MM.1S (cell line): Measurements from ENCODE around the gene SLC22A17.
"Not testable (repeated sequence)": the region's sequence is repeated elsewhere in the genome, so short reads cannot be mapped to it uniquely, and the experiment has no call there.

Experiments
- DNase-seq: peaks from one replicate; pipeline ENCODE4 v3.0.0-alpha.2; 2015
- H2AFZ ChIP-seq: fragments of 300-600 bp; sonication (generic); 2 replicates; pipeline ENCODE4 v1.6.0; 2016; ENCODE audit warnings: antibody characterized with exemption, low read length
- H3F3A ChIP-seq: fragments of 300-600 bp; sonication (generic); 2 replicates; pipeline ENCODE4 v1.6.1; 2016; ENCODE audit warnings: mild to moderate bottlenecking, antibody characterized with exemption, low read length, moderate library complexity, mixed read lengths; ENCODE audit not compliant: insufficient read depth
- H3K27ac ChIP-seq: fragments of 300-600 bp; sonication (generic); 2 replicates; pipeline ENCODE4 v1.5.1; 2016; ENCODE audit warnings: mild to moderate bottlenecking, low read length
- H3K27me3 ChIP-seq: fragments of 300-600 bp; sonication (generic); replicated peaks from 2 replicates; pipeline ENCODE4 v1.6.0; 2016; ENCODE audit warnings: low read length; ENCODE audit not compliant: insufficient read depth
- H3K36me3 ChIP-seq: fragments of 300-600 bp; sonication (generic); replicated peaks from 2 replicates; pipeline ENCODE4 v1.6.1; 2016; ENCODE audit warnings: mild to moderate bottlenecking, low read length, mixed read lengths; ENCODE audit not compliant: insufficient read depth
- H3K4me1 ChIP-seq: fragments of 300-600 bp; sonication (generic); 2 replicates; pipeline ENCODE4 v1.6.1; 2016; ENCODE audit warnings: low read length, mixed read lengths
- H3K4me2 ChIP-seq: fragments of 300-600 bp; sonication (generic); 2 replicates; pipeline ENCODE4 v1.6.0; 2016; ENCODE audit warnings: low read depth, low read length
- H3K4me3 ChIP-seq: fragments of 300-600 bp; sonication (generic); 2 replicates; pipeline ENCODE4 v1.5.1; 2016; ENCODE audit warnings: low read length, mixed read lengths
- H3K79me2 ChIP-seq: fragments of 300-600 bp; sonication (generic); 2 replicates; pipeline ENCODE4 v1.6.1; 2016; ENCODE audit warnings: mixed run types, low read length, mixed read lengths
- H3K9ac ChIP-seq: fragments of 300-600 bp; sonication (generic); 2 replicates; pipeline ENCODE4 v1.6.1; 2016; ENCODE audit warnings: low read length, mixed read lengths
- H3K9me2 ChIP-seq: fragments of 300-600 bp; sonication (generic); replicated peaks from 2 replicates; pipeline ENCODE4 v1.6.1; 2016; ENCODE audit warnings: mild to moderate bottlenecking, low read length, mixed read lengths; ENCODE audit not compliant: insufficient read depth
- H3K9me3 ChIP-seq: fragments of 300-600 bp; sonication (generic); replicated peaks from 2 replicates; pipeline ENCODE4 v1.6.1; 2016; ENCODE audit warnings: mild to moderate bottlenecking, low read length, mixed read lengths; ENCODE audit not compliant: insufficient read depth
- H4K20me1 ChIP-seq: fragments of 300-600 bp; sonication (generic); 2 replicates; pipeline ENCODE4 v1.6.1; 2016; ENCODE audit warnings: mild to moderate bottlenecking, low read length, moderate library complexity, mixed read lengths; ENCODE audit not compliant: insufficient read depth
- EZH2 ChIP-seq: fragments of 300-600 bp; sonication (generic); optimal IDR thresholded peaks from 2 replicates; pipeline ENCODE3; 2017; ENCODE audit warnings: low read depth, mild to moderate bottlenecking, antibody characterized with exemption, low read length, mixed read lengths
- EZH2phosphoT487 ChIP-seq: fragments of 300-600 bp; sonication (generic); IDR thresholded peaks from 2 replicates; pipeline ENCODE4 v1.6.1; 2018; ENCODE audit warnings: antibody characterized with exemption, low read length
- TF ChIP-seq, protein P1 (sequence below): fragments of 300-600 bp; sonication (generic); IDR thresholded peaks from 2 replicates; pipeline ENCODE4 v1.5.1; 2016; ENCODE audit warnings: antibody characterized with exemption, low read length, mixed read lengths

Gene SLC22A17

DNA sequence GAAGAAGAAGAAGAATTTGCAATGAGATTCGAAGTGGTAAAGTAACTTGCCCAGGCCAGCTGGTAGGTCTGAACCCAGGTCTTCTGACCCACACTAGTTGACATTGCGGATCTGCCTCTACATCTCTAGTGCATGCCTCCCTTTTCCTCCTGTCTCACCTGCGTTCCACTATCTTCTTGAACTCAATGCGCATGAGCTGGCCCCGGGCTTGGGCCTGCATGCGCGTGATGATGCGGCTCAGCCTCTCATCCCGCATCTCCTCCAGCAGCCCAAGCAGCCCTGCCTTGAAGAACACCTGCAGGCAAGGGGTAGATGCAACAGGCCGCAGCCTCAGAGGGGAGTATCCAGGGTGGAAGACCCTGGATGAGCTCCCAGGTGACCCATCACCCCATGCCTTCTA is 43.4 kb upstream of the SLC22A17 start:
- H3F3A ChIP-seq = no peaks in the 10 kb centered on the region
- no peaks in the 10 kb centered on the region for H4K20me1 ChIP-seq
- no peak overlapping the region for H3K27ac ChIP-seq
- H3K9me2 ChIP-seq = no peaks in the 10 kb centered on the region
- peaks cover 12% of the 10 kb centered on the region for H3K27me3 ChIP-seq
- no peak overlapping the region for H3K4me3 ChIP-seq
- no peaks in the 10 kb centered on the region for H3K79me2 ChIP-seq
- no peak for TF ChIP-seq EZH2
- TF ChIP-seq, protein P1, sequence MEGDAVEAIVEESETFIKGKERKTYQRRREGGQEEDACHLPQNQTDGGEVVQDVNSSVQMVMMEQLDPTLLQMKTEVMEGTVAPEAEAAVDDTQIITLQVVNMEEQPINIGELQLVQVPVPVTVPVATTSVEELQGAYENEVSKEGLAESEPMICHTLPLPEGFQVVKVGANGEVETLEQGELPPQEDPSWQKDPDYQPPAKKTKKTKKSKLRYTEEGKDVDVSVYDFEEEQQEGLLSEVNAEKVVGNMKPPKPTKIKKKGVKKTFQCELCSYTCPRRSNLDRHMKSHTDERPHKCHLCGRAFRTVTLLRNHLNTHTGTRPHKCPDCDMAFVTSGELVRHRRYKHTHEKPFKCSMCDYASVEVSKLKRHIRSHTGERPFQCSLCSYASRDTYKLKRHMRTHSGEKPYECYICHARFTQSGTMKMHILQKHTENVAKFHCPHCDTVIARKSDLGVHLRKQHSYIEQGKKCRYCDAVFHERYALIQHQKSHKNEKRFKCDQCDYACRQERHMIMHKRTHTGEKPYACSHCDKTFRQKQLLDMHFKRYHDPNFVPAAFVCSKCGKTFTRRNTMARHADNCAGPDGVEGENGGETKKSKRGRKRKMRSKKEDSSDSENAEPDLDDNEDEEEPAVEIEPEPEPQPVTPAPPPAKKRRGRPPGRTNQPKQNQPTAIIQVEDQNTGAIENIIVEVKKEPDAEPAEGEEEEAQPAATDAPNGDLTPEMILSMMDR = no peak
- TF ChIP-seq EZH2phosphoT487 = no peak
- no peak overlapping the region for H3K4me2 ChIP-seq
- H3K9ac ChIP-seq = no peak overlapping the region
- H3K4me1 ChIP-seq = no peaks in the 10 kb centered on the region
- no peak overlapping the region for H2AFZ ChIP-seq
- DNase-seq = no peak
- no peaks in the 10 kb centered on the region for H3K36me3 ChIP-seq
- no peaks in the 10 kb centered on the region for H3K9me3 ChIP-seq

DNA sequence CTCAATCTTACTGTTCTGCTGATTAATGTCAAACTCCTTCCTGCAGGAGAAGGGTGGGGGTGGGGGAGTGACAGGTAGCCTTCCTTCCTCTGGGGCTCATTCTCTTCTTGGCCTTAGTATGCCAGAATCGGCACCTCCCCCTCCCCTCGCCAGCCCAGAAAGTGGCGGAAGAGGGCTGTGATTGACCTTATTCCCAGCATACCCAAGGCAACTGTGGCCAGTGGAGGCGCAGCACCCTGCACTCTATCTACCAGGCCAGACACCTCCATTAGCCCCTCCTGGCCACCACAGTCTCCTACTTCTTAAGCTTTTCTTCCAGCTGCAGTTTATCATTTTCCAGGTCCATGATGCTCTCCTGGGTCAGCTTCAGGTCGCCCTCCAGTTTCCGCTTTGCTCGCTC is 39.9 kb upstream of the SLC22A17 start:
- Histone ChIP-seq H3K27ac (no peak overlapping the region), H3K4me1 (no peaks in the 10 kb centered on the region), H3K4me3 (no peak overlapping the region), H3K9me3 (no peaks in the 10 kb centered on the region), H2AFZ (no peak overlapping the region), H4K20me1 (no peaks in the 10 kb centered on the region), H3K9ac (no peak overlapping the region), H3K79me2 (no peaks in the 10 kb centered on the region), H3K36me3 (no peaks in the 10 kb centered on the region), H3K4me2 (no peak overlapping the region), H3K9me2 (no peaks in the 10 kb centered on the region), H3F3A (no peaks in the 10 kb centered on the region), H3K27me3 (peaks cover 23% of the 10 kb centered on the region)
- TF ChIP-seq, protein P1 = no peak
- TF ChIP-seq EZH2phosphoT487 = no peak
- no peak for TF ChIP-seq EZH2
- no peak for DNase-seq

DNA sequence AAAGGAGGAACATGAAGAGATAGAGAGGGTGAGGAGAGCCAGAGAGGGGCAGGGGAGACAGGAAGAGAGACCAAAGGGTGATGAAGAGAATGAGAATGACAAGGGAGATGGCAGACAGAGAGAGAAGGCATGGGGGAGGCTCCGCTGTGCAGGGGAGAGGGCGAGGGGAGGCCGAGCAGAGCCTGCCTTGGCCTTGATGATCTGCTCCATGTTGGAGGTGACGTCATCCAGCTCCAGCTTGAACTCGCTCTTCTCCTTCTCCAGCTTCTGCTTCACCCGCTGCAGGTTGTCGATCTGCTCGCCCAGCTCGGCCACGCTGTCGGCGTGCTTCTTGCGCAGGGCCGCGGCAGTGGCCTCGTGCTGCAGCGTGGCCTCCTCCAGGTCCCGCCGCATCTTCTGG is 37.2 kb upstream of the SLC22A17 start:
- not testable (repeated sequence) for H4K20me1 ChIP-seq, H3K9ac ChIP-seq, H3K4me3 ChIP-seq, H3K9me2 ChIP-seq, H3K79me2 ChIP-seq, H3F3A ChIP-seq, H3K4me2 ChIP-seq, H2AFZ ChIP-seq, H3K9me3 ChIP-seq, DNase-seq, H3K27ac ChIP-seq, H3K36me3 ChIP-seq, H3K4me1 ChIP-seq
- H3K27me3 ChIP-seq = peaks cover 28% of the 10 kb centered on the region

DNA sequence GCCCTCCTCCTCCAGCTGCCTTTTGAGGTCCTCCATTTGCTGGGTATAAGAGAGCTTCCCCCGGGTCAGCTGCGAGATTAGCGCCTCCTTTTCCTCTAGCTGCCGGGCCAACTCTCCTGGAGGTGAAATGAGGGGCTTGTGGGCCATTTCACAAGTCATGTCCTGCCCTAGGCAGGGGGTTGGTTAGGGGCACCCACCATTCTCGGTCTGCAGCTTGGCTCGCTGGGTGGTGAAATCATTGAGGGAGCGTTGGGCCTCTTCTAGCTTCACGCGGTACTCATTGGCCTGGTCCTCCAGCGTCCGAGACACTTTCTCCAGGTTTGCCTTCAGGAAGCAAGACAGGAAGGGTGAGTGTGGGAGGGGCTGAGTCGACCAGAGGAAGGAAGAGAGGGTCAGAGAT is 36.7 kb upstream of the SLC22A17 start:
- no peak overlapping the region for H3K9ac ChIP-seq
- no peaks in the 10 kb centered on the region for H3K9me2 ChIP-seq
- H3K27ac ChIP-seq = no peak overlapping the region
- H3K4me1 ChIP-seq = no peaks in the 10 kb centered on the region
- no peak overlapping the region for H2AFZ ChIP-seq
- peaks cover 28% of the 10 kb centered on the region for H3K27me3 ChIP-seq
- H3K36me3 ChIP-seq = no peaks in the 10 kb centered on the region
- H4K20me1 ChIP-seq = no peaks in the 10 kb centered on the region
- no peaks in the 10 kb centered on the region for H3K9me3 ChIP-seq
- TF ChIP-seq, protein P1 = no peak
- no peak for TF ChIP-seq EZH2phosphoT487
- no peak for TF ChIP-seq EZH2
- no peak overlapping the region for H3K4me2 ChIP-seq
- no peaks in the 10 kb centered on the region for H3F3A ChIP-seq
- H3K79me2 ChIP-seq = no peaks in the 10 kb centered on the region
- no peak overlapping the region for H3K4me3 ChIP-seq
- DNase-seq = no peak
